HT-29 (cell line): Measurements from ENCODE around the gene ABLIM1. TPM values are rescaled to one million over a fixed set of nuclear protein-coding genes. Genes with fewer than 3 reads are reported as not detected.

Experiments
- DNase-seq: peaks from one replicate; pipeline ENCODE4 v3.0.0-alpha.2; 2015; ENCODE audit warnings: low spot score
- total RNA-seq: library from RNA; depleted of rRNA; stranded (reverse); fragments of >200 nt; shearing (Covaris generic); gene quantifications from 2 replicates; pipeline ENCODE4 v1.2.3, GENCODE V29; 2014

The ABLIM1 gene
- total RNA-seq, 1 experiment from 2014 or later: 45.9 TPM

- no peak for DNase-seq
Observed at GRCh38 chr10:114492351-114493037, 165.6 kb downstream of the ABLIM1 start.

- DNase-seq: no peak
Observed at GRCh38 chr10:114491933-114492332, 166.1 kb downstream of the ABLIM1 start.

- DNase-seq: no peak
Observed at GRCh38 chr10:114491419-114491818, 166.7 kb downstream of the ABLIM1 start.

GRCh38 chr10:114489521-114490310 is 168.4 kb downstream of the ABLIM1 start:
- DNase-seq: peak; percentile 82

DNA sequence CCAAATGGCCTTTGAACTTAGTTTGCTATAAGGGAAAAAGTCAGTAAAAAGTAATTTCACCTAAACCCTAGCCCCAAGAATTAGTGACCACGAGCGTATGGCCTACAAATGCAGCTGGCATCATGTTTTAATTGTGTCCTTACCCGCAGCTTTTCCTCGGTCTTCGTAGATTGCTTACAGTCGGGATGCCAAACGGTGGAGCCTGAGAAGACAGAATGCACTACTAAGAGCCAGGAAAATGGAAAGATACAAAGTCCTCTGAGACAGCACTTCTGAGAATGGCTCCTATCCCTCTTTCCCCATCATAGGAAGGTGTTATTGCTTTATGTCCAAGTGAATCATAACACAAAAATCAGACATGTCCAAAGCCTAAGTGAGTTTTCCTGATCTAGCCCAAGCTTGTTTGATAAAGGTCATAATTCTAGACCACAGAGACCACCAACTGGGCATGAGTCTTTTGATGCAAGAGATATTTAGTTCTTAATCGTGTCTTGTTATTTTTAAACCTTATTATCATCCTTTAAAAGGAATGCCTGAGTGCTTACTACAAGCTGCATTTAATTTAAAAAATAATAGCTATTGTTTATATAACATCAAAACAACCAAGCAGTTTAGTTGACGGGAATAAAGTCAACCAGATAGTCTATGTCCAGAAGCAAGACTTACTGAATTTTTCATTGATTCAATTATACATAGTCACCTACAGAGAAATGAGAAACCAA is 170.1 kb downstream of the ABLIM1 start:
- no peak for DNase-seq

- no peak for DNase-seq
Observed at GRCh38 chr10:114486938-114487814, 170.9 kb downstream of the ABLIM1 start.

GRCh38 chr10:114485696-114486400 is 172.2 kb downstream of the ABLIM1 start:
- DNase-seq: no peak

DNA sequence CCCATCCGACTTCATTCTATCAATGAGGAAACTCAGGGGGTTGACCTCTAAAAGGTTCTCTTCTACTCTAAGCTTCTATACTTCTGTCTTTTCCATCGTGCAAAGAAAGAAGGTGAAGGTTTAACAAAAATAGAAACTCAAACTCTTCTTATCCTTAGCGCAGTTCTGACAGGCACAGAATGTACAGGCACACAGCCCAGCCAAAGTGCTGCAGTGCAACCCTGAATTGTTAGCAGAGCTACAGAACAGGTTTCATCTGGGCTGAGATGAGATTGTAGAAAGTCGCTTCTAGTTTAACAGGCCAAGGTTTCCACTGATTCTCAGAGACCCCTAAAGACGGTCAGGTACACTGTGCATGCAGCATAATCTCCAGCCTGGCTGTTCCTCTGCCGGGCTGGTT is 174.5 kb downstream of the ABLIM1 start:
- no peak for DNase-seq

DNA sequence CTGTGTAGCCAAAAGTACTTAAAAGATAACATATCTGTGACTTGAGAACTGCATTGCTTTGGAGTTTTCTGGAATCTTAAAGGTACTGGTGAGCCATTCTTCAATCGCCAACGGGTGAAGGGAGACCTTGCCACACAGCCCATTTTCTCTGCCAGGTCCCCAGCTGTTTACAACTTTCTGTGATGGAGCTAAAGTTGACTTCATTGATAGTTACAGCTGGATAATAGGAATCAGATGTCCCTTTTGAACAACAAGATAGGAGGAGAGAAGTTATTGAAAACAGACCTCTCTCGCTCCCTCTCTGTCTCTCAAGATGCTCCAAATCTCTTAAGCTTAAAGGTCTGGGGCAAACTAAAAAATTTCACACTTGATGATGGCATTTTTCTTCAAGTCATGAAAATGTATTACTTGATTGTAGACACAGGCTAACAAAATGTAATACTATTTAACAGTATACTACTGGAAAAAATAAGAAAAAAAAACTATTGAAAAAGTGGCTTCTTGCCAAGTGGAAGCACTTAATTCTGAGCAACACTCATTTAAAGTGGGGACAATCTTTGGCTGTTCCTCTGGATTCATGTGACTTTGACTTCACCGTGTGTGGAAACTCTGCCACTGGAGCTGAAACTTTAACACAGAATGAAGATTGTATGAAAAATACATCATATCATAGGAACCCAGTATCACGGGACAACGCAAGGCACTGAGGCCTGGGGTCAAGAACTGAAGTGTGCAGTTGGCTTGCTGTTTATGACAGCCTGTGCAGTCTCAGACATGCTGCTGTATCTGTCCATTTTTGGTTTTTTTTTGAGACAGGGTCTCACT is 175.4 kb downstream of the ABLIM1 start:
- no peak for DNase-seq

GRCh38 chr10:114481055-114481454 is 177.0 kb downstream of the ABLIM1 start:
- DNase-seq: no peak

GRCh38 chr10:114479836-114480235 is 178.2 kb downstream of the ABLIM1 start:
- no peak for DNase-seq

DNA sequence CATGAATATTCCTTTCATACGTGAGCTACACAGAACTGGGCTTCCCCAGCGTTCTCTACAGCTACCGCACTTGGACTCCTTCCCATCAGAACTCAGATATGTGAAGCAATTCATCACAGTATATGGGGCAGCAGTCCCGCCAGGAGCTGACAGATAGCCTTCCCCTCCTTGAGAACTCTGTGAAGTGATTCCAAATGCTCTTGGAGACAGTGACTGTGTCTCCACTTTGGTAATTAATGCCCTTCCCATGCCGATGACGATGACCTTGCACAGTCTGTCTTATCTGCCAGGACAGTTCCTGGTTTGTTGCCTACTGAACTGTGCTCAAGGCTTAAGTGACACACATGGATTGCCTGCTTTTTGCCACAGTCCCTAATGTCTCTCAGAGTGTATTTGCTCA is 178.8 kb downstream of the ABLIM1 start:
- DNase-seq: no peak

DNA sequence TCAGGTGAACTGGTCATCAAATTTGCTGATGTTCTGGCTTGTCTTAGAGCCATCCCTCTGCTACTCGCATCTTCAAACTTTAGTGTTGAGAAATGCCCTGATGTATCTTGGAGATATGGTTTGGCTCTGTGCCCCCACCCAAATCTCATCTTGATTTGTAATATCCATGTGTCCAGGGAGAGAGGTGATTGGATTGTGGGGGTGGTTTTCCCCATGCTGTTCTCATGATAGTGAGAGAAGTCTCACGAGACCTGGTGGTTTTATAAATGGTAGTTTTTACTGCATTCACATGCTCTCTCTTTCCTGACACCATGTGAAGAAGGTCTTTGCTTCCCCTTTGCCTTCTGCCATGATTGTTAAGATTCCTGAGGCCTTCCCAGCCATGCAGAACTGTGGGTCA is 179.8 kb downstream of the ABLIM1 start:
- DNase-seq: no peak

GRCh38 chr10:114477285-114477684 is 180.8 kb downstream of the ABLIM1 start:
- DNase-seq: no peak

- no peak for DNase-seq
Observed at GRCh38 chr10:114474989-114475388, 183.1 kb downstream of the ABLIM1 start.

DNA sequence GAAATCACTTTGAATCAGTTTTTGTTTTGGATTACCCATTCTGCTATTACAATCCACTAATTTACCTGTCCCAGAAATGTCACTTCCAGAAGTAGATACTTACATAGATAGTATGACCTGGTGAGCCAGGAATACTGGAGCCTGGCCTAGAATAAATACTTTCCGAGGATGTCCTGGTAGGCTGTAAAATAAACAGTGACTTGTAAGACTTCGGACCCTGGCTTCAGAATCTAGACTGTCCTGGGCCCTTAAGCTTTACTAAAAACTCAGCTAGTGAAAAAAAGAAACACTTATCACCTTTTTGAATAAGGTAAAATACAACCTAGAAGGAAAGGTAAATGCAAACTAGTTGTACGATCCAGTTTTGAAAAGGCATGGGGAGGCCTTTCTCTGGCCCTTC is 184.3 kb downstream of the ABLIM1 start:
- DNase-seq: no peak

DNA sequence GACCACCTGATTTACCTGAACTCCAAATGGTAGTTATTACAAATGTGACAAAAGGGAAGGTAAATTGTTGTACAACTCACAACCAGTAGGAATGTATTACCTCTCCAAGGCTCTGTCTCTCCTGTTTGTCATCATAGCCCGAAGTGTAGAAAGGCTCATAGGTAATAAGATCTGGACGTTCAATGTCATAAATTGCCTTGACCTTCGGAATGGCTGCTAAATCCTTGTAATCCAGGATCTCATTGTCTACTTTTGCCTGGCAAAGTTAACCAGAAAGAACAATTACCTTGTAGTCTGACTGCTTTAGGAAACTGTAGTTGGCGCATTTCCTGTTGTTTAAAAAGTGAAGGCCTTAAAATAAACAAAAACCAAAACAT is 185.2 kb downstream of the ABLIM1 start:
- no peak for DNase-seq

DNA sequence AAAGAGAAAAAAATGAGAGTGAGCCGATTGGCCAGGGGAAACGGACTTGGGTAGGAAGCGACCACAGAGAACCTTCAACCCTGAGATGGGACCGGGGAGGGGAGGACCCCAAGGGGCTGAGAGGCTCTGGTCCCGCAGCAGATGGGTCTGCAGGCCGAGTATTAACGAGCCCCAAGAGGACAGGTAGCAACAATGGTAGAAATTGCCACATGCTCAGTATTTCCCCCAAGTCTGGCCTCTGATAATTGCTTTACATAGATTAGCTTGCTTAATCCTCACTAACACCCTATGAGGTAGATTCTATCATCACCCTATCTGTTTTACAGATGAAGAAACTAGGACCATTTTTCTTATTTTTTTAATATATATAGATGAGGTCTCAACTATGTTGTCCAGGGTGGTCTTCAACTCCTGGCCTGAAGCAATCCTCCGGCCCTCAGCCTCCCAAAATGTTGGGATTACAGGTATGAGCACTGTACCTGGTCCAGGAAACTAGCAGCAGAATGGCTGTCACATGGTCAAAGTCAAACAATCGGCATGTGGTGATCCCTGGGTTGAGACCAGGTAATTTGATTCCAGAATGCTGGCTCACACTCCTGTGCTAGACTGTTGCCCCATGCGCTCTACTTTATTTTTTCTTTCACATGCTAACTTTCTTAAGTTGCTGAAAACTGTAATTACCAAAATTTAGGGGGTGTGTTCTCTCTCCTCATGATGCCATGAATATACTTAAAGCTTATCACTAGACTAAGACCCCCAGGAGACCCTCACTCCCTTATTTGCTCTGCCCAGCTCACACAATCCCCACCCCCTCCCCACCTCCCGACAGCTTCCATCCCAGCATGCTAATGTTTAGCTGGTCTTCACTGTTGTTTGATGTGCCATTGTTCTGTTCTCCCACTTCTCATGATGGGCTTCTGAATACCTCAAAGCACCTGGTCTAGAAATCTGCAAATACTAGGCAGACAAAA is 185.9 kb downstream of the ABLIM1 start:
- DNase-seq: peak; percentile 51
